NCI-H774 (cell line): Measurements from ENCODE around the gene KLHL8.
"Not testable (repeated sequence)": the region's sequence is repeated elsewhere in the genome, so short reads cannot be mapped to it uniquely, and the experiment has no call there.

ENCODE experiments used
- DNase-seq: peaks from one replicate; lab custom pipeline; 2025; lab: John Stamatoyannopoulos, UW

The KLHL8 gene

DNA sequence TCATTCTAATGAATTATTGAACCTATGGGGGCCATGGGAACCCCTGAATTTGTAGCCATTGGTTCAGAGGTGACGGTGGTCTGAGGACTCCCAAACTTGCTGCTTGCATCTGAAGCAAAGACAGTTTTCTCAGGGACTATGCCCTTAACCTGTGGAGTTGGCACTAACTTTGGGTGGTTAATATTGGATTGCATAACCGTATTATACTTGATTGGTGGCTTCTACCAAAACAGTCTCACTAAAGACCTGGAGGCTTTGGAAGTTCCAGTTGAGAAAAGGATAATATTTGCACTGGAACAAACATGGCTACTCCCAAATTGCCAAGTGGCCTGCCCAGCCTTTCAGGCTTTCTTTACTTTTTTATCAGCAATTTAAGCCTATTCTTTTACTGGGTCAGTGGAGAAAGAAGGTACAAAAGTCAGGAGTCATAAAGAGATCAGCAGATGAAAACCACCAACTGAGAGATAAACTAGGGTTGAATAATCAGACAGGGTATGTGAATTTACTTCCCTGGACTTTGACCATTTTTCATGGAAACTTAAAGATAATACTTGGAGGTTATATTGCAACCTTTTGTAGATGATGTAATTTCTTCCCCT, 7.9 kb upstream of the KLHL8 start:
- no peak for DNase-seq

DNA sequence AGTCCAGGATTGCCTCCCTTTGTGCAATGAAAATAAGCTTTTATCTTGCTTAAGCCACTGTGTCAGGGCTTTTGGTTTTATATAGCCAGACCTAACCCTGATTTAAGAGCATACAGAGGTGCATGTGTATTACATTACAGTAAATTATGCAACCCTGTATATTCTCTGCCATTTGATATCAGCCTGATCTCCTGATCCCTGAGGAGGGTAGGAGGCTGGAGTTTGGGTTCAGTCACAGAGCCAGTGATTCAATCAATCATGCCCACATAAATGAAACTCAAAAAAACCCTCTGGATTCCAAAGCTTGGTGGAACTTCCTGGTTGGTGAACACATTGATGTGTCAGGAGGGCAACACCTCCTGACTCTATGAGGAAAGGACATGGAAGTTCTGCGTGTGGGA, 7.3 kb upstream of the KLHL8 start:
- no peak for DNase-seq

DNA sequence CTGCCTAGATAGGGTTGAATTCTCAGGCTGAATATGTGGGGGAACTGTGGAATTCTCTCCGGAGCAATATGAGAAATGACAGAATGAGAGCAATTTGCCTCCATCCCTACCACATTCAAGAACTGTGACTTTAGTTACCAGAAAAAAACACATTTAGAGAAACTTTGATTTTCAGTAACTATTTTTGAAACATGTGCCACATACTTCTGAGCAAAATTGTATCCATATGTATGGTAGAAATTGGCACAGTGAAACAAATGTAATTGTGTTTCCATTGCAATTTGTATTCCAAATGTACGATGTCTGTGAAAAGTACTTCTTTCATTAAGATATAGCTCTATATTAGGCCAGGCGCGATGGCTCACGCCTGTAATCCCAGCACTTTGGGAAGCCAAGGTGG, 5.5 kb upstream of the KLHL8 start:
- DNase-seq, result no peak

DNA sequence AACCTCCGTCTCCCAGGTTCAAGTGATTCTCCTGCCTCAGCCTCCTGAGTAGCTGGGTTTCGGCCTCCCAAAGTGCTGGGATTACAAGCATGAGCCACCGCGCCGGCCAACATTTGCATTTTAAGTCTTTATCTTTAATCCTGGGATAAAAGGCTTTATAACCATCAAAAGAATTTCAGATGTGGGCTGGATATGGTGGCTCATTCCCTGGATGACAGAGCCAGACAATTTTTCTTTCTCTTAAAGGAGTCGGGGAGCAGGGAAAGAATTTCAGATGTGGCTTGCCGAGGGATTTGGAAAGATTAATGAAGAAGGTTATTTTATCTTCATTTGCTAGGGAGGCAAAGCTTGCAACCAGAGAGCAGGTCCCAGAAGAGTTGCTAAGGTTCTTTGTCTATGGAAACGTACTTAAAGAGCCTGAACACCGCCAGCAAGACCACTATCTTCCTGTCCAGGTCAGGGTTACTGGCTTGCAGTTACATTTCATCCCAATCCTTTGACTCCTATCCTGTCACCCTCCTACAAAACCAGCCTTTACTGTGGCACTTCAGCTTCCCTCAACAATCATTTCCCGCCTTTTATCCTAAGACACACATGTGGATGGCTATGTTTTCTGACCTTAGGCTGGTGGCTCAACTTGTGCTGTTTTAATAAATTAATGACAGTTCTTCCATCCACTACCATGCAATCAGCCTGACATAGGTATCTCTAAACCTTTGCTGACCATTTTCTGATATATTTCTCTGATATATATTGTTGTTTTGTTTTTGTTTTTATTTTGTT, 3.9 kb upstream of the KLHL8 start:
- no peak for DNase-seq

DNA sequence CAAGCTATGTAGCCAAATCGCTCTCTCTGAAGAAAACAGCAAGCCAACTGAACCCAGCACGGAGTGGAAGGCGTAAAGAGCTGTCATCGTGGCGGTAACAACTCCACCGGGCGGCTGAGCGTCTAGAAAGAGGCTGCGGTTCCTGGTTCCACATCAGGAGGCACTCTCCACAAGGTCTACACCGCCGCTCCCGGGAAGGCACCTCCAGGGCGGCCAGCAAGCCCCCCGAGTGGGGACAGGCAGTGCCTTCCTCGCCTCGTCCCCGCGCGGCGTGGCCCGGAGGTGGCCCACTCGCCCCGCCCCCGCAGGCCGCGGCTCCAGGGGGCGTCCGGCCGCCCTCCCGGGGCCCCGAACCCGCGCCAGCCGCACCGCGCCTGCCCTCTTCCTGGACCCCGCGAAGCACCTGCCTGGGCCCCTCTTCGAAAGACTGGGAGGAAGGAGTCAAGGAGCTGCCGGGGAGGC, 755 bp downstream of the KLHL8 start:
- peak; percentile 9 for DNase-seq

DNA sequence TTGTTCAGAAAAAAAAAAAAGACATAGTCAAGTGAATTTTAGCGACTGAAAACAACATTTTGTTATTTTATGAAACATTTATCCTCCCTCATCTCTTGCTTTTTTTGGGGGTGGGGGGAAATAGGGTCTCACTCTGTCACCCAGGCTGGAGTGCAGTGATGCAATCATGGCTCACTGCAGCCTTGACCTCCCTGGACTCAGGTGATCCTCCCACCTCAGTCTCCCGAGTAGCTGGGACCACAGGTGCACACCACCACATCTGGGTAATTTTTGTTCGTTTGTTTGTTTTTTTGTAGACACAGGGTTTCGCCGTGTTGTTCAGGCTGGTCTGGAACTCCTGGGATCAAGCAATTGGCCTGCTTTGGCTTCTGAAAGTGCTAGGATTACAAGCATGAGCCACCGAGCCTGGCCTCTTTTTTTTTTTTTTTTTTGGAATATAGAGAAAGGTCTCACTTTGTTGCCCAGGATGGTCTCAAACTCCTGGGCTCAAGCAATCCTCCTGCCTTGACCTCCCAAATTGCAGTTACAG, 3.1 kb downstream of the KLHL8 start:
- not testable (repeated sequence) for DNase-seq

DNA sequence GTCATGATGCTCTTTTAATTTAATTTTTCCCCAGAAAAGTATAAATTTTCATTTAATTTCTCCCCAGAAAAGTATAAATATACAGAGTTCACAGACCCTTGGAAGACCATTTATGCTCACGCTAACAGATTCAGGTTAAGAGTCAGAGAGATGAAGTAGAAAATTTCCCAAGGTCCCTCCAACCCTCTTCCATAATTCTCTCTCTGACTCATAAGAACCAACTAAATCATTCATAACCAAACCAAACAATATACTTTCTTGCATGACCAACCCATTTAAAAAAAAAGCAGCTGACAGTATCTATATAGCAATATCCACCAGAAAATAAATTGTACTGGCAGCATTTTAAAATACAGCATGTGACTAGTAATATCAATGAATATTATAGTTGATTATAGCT, 3.9 kb downstream of the KLHL8 start:
- no peak for DNase-seq

DNA sequence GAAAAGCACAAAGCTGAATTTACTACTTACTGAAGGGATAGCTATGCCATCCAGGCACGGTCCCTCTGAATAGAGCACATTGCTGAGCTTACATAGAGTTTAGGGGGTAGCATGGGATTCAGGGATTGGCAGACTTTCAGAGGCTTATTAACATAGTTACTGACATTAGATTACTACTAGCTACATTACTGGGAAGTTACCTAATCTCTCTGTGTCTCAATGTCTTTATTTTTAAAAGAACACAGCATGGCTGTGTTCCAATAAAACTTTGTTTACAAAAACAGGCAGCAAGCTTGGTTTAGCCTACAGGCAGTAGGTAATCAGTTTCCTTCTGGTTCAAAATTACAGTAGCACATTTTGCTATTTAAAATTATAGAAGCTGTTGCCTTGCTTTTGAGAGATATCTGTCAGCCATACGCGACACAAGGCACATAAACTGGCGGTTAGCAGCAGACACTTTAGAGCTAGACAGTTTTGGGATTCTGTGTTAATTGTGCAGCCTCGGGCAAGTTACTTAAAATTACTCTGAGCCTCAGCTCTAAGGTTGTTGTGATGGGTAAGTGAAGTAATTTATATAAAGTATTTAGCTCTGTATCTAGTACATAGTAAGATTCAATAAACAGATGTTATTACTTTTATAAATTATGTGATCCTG, 6.9 kb downstream of the KLHL8 start:
- DNase-seq, result no peak

DNA sequence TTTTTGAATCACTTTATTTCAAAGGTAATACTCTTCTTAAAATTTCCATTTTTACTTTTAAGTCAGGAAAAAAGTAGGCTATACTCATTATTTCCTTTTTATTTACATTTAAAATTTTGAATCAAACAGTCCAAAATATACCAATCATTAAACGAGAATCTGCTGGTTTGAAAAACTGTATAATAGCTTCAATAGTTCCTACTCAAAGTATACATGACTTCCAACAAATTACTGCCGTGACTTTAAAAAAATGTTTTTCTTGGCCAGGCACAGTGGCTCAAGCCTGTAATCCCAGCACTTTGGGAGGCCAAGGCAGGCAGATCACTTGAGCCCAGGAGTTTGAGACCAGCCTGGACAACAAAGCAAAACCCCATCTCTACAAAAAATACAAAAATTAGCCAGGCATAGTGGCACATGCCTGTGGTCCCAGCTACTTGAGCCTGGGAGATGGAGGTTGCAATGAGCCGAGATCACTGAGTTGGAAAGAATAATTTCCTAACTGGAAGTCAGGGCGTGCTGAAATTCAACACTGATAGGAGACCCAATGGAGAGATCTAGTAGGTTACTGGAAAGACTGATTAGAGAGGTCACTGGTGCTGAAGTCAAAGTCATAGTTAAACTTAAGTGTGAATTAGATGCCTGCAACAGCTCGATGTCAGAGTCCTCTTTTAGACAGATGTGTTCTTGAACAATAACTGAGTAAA, 9.0 kb downstream of the KLHL8 start:
- no peak for DNase-seq

DNA sequence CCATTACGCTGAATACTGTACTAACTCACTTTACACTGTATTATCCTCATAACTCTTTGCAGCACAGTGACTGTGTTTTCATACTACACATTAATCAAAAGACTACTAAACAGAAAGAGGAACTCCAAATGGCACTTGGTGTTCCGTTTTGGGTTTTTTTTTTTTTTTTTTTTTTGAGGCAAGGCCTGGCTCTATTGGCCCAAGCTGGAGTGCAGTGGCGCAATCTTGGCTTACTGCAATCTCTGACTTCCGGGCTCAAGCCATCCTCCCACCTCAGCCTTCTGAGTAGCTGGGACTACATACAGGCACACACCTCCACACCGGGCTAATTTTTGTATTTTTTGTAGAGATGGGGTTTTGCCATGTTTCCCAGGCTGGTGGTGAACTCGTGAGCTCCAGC, 10.7 kb downstream of the KLHL8 start:
- no peak for DNase-seq

DNA sequence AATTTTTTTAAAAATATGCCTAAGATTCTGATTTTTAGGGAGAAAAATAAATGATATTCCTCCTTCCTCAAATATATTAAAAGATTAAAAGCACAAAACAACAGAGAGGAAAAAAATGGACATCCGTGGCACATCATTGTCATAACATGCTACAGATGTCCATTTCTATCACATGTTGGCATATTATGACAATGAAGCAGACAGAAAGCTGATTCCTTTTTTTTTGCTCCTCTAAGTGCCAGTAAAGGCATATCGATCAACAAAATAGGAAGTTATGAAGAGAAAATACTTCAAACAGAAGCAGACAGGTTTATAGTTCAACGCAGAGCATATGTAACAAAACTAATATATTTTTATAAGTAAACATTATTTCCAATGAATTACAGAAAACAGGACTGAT, 11.2 kb downstream of the KLHL8 start:
- no peak for DNase-seq

DNA sequence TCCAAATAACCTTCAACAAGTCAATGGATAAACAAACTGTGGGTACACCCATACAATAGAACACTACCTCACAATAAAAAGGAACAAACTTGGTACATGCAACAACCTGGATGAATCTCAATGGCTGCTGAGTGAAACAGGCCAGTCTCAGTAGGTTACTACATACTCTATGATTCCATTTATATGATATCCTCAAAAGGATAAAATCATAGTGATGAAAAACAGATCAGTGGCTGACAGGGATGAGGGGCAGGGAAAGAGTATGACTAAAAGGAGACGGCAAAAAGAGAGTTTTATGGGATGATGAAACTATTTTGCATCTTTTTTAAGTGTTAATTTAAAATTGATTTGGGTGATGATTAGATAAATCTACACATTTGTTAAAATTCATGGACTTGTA, 15.9 kb downstream of the KLHL8 start:
- no peak for DNase-seq

DNA sequence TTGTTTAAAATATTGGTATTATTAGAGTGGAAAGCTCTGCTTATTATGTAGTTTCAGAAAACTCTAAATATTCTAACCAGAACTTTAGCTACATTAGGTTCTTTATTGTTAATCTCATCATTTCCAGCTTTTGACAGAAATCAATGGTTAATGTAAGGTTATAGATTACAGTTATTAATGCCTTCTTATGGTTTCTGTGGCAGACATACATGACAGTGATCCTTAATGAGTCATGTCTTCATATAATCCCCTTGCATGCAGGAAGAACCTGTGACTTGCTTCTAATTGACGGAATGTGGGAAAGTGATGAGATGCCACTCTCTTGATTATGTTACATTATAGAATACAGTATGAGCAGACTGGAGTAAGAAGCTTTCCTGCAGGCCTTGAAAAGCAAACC, 23.5 kb downstream of the KLHL8 start:
- no peak for DNase-seq

DNA sequence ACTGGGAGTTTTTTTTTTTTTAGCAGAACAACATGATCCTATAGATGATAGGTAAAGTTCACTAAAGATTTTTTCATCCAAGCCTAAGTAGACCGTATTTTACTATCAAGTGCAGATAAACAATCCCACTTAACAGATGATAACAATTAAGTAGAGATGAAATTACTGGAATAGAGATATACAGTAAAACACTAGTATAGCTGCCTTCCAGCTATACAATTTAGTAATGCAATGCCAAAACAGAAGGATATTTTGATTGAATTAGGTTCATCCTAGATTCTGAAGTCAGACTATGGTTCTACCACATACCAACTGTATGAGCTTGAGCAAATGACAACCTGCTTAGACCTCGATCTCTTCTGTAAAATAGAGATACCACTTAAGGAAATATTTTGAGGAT, 24.3 kb downstream of the KLHL8 start:
- DNase-seq, result no peak

DNA sequence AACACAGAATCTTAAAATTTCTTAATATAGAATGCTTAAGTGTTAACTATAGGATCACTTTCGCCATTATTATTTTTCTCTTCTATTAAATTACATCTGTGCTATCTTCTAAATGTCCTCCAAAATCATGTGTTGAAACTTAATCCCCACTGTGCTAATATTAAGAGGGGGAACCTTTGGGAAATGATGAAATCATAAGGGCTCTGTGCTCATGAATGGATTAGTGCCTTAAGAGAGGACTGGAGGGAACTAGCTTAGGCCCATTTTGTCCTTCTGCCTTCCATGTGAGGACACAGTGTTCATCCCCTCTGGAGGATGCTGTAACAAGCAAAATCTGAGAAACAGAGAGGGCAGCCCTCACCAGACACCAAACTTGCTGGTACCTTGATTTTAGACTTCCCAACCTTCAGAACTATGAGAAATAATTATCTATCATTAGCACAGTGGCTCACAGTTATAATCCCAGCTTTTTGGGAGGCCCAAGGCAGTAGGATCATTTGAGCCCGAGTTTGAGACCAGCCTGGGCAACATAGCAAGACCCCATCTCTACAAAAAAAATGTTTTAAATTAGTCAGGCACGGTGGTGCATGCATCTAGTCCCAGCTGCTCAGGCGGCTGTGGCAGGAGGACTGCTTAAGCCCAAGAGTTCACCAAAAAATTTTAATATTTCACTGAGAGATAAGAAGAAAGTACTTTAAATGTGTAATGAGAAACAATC, 26.3 kb downstream of the KLHL8 start:
- DNase-seq, result no peak

DNA sequence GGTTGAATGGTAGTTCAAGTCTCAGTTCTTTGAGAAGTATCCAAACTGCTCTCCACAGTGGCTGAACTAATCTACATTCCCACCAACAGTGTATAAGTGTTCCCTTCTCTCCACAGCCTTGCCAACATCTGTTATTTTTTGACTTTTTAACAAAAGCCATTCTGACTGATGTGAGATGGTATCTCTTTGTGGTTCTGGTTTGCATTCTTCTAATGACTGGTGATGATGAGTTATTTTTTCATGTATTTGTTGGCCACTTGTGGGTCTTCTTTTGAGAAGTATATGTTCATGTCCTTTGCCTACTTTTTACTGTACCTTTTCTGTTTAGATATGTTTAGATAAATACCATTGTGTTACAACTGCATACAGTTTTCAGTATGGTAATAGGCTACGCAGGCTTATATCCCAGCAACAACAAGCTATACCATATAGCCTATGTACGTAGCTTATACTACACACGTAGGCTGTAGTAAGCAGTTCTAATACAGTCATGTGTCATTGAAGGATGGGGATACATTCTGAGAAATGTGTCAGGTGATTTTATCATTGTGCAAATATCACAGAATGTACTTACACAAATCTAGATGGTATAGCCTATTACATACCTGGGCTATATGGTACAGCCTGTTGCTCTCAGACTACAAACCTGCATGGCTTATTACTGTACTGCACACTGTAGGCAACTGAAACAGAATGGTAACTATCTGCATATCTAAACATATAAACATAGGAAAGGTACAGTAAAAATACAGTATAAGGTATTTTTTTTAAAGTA, 28.1 kb downstream of the KLHL8 start:
- DNase-seq, result no peak

DNA sequence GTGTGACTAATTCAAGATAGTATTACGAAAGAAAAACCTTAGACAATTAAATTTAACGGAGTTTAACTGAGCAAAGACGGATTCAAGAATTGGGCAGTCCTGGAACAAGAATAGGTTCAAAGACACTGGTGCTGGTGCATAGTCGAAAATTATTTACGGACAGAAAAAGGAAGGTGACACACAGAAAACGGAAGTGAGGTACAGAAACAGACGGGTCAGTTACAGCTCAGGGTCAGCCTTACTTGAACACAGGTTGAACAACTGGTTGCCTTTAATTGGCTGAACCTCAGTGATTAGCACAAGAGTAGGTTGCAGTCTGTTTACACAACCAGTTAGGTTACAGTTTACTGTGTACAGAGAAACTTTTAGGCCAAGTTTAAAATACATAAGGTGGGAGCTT, 31.5 kb downstream of the KLHL8 start:
- DNase-seq, result no peak

DNA sequence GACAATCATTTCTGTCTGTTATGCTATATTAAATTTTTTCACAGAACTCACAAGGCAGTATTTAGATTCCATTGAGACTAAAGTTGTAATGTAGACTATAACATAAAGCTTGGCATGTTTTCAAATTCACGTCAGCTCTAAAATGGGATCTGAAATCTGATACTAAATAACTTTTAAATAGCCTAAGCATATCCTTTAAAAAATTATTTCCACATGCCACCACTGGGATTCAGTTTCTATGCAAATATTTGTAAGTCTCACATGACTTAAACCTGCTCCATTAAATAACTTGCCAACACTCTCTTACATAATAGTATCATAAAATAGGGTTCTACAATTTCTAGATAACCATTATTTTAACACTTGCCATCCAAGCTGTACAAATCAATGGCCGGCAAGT, 32.4 kb downstream of the KLHL8 start:
- DNase-seq, result no peak

DNA sequence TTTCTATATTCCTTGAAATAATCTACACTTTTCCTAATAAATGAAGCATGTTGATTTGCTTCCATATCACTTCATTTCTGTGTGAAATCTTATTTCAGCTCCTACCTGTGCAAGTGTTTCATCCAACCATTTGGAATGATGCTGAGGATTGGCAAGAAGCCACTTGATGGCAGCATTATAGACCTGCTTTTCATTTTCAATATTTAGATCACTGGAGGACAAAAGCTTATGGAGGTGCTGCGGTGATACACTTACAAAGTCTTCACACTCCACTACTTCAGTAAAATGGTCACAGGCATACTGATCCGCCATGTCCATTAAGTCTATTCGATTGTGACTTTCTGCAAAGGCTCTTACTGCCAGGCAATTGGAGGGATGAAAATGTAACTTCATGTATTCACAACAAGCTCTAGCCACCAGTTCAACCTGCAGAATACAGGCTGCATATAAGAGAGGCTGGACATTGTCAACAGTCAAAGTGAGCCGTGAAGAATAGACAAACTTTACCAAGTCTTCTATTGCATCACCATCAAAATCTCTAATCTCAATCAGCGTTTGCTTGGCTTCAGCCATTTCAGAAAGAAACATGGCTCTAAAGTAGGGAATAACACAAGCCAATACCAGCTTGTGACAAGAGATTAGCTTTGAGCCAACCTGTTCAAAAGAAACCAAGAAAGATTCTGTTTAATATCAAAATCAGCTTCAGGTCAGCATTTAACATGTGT, 35.1 kb downstream of the KLHL8 start:
- DNase-seq, result no peak

DNA sequence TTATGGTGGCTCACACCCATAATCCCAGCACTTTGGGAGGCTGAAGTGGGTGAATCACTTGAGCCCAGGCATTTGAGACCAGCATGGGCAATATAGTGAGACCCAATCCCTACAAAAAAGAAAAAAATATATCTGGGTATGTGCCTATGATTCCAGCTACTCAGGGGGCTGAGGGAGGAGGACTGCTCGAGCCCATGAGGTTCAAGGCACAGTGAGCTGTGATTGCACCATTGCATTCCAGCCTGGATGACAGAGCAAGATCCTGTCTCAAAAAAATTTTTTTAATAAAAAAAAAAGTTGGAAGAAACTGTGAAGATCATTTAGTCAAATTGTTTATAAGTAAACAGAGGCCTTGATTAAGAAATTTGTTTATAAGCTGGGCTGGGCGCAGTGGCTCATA, 39.7 kb downstream of the KLHL8 start:
- no peak for DNase-seq
